GM12872 (cell line): Measurements from ENCODE around the gene TTC27.

Experiments used
- TF ChIP-seq, protein P1 (sequence below): IDR thresholded peaks from 3 replicates; pipeline ENCODE4 v1.5.1; 2011; ENCODE audit warnings: low read depth, mild to moderate bottlenecking, low read length, moderate library complexity; ENCODE audit not compliant: insufficient read depth

Gene TTC27

DNA sequence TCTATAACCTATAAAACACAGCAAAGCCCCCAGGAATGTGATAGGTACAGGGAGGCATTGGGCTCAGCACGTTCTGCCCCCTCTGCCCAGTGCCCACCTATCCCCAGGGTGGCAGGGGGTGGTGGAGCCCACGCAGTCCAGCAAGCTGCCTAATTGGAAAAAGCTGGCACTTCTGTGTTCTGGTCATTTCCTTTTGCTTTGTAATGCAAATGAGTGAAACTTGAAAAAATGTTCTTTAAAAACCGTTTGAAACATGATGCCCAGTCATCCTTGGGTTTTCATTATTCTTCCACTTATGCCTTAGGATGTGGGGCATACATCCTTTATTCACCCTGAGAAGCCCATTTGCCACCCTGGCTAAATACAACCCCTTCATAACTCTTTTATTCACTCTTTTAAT lies 229.0 kb downstream of the TTC27 start:
- TF ChIP-seq, protein P1, sequence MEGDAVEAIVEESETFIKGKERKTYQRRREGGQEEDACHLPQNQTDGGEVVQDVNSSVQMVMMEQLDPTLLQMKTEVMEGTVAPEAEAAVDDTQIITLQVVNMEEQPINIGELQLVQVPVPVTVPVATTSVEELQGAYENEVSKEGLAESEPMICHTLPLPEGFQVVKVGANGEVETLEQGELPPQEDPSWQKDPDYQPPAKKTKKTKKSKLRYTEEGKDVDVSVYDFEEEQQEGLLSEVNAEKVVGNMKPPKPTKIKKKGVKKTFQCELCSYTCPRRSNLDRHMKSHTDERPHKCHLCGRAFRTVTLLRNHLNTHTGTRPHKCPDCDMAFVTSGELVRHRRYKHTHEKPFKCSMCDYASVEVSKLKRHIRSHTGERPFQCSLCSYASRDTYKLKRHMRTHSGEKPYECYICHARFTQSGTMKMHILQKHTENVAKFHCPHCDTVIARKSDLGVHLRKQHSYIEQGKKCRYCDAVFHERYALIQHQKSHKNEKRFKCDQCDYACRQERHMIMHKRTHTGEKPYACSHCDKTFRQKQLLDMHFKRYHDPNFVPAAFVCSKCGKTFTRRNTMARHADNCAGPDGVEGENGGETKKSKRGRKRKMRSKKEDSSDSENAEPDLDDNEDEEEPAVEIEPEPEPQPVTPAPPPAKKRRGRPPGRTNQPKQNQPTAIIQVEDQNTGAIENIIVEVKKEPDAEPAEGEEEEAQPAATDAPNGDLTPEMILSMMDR = no peak

DNA sequence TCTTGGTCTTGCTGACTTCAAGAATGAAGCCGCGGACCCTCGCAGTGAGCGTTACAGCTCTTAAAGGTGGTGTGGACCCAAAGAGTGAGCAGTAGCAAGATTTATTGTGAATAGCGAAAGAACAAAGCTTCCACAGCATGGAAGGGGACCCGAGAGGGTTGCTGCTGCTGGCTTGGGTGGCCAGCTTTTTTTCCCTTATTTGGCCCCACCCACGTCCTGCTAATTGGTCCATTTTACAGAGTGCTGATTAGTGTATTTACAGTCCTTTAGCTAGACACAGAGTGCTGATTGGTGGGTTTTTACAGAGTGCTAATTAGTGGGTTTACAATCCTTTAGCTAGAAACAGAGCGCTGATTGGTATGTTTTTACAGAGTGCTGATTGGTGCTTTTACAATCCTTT lies 230.9 kb downstream of the TTC27 start:
- TF ChIP-seq, protein P1 = no peak

GRCh38 chr2:32860385-32860784 lies 232.5 kb downstream of the TTC27 start:
- TF ChIP-seq, protein P1 = no peak

DNA sequence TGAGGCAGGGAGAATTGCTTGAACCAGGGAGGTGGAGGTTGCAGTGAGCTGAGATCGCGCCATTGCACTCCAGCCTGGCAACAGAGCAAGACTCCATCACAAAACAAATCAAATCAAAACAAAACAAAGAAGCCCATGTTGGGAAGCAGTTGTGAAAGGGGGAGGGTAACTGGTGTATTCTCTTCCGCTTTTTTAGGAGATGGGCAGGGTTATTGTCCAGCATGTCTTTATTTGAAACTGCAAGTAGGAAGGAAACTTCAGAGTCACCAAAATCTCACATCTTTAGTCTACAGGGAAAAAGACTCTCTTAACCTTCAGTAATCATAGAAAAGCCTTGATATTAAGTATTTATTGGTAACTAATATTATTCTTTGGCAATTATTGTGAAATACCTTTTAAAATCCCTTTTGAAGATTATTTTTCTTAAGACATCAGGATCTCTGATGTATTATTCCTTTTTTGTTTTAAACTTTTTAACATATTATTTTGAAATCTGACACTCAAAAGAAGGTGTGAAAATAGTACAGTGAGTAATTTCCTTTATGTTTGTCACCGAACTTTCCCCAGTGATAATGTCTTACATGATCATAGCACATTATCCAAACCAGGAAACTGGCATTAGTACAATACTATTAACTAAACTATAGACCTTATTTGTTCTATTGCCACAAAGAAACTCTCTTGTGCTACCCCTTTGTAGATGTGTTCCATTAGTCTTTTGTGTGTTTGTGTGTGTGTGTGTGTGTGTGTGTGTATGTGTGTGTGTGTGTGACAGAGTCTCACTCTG lies 234.6 kb downstream of the TTC27 start:
- TF ChIP-seq, protein P1 = no peak

DNA sequence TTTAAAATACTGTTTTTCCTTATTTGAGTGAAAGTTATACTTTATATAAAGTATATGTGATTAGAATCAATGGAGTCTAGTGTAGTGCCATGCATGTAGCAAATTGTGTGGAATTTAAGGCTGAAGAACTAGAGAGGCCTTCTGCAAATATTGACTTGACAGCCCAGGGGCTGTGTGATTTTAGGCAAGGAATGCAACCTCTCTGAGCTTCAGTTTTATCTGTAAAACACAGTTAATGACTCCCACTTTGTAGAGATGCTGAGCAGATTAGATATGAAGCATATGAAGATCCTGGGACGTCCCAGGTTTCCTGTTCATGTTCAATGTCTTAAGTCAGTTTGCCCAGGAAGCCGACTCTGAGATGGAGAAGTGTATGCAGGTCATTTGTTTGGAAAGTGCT lies 235.5 kb downstream of the TTC27 start:
- TF ChIP-seq, protein P1 = no peak

GRCh38 chr2:32863803-32864202 lies 236.0 kb downstream of the TTC27 start:
- TF ChIP-seq, protein P1 = no peak

DNA sequence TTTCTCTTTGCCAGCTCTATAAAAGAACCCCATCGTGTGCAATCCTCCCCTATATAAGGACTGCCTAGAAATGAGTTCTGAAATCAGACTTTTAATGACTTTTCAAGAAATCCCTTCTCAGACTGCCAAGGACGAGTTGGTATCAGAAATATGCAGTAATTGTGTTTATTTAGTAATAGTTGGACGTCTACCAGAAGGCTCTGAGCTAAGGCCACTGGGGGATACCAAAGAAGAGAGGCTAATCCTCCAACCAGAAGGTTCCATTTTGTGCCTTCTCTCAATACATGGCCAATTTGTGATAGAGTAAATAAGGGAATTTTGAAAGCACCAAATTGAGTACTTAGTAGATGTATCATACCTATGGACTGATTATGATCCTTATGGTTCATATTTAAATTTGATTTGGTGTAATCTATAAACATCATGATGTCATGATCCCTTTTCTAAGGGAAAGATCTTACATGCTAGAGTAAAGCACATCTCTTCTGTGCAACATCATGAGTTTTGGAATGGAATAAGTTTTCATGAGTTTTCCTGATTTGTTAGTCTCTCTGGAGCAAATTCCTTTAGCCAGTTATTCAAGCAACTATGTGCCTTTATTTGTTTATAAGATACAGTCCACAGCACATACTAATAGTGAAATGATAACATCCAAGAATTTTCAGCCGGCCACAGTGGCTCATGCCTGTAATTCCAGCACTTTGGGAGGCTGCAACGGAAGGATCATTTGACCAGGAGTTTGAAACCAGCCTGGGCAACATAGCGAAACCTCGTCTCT lies 236.7 kb downstream of the TTC27 start:
- TF ChIP-seq, protein P1 = no peak
